Measurements from ENCODE around the gene BEST3.
"Not testable (repeated sequence)": the region's sequence is repeated elsewhere in the genome, so short reads cannot be mapped to it uniquely, and the experiment has no call there.

BEST3 gene

GRCh38 chr12:69645031-69645430 lies 54.1 kb downstream of the BEST3 start:
- no peak for DNase-seq

- DNase-seq: no peak
Observed at GRCh38 chr12:69644511-69644910, 54.6 kb downstream of the BEST3 start.

GRCh38 chr12:69642531-69642930 lies 56.6 kb downstream of the BEST3 start:
- DNase-seq: no peak

GRCh38 chr12:69641546-69641945 lies 57.6 kb downstream of the BEST3 start:
- DNase-seq: no peak

GRCh38 chr12:69639400-69640016 lies 59.6 kb downstream of the BEST3 start:
- peak; percentile 29 for DNase-seq

GRCh38 chr12:69633061-69633460 lies 66.0 kb downstream of the BEST3 start:
- no peak for DNase-seq

- no peak for DNase-seq
Observed at GRCh38 chr12:69630191-69630590, 68.9 kb downstream of the BEST3 start.

GRCh38 chr12:69627501-69627900 lies 71.6 kb downstream of the BEST3 start:
- no peak for DNase-seq

- peak; percentile 73 for DNase-seq
Observed at GRCh38 chr12:69623970-69624369, 75.1 kb downstream of the BEST3 start.

GRCh38 chr12:69621551-69621950 lies 77.6 kb downstream of the BEST3 start:
- no peak for DNase-seq

- no peak for DNase-seq
Observed at GRCh38 chr12:69620921-69621320, 78.2 kb downstream of the BEST3 start.

- no peak for DNase-seq
Observed at GRCh38 chr12:69620077-69620476, 79.0 kb downstream of the BEST3 start.

- DNase-seq: no peak
Observed at GRCh38 chr12:69619050-69619449, 80.1 kb downstream of the BEST3 start.

GRCh38 chr12:69616025-69616424 lies 83.1 kb downstream of the BEST3 start:
- DNase-seq: no peak

GRCh38 chr12:69613351-69613750 lies 85.8 kb downstream of the BEST3 start:
- DNase-seq: no peak

- no peak for DNase-seq
Observed at GRCh38 chr12:69610729-69611128, 88.4 kb downstream of the BEST3 start, which contains the start of gene LRRC10. LRRC10 (minus strand) TSS chr12:69610907; CDS start chr12:69610838, 69 bp downstream.

- DNase-seq: no peak
Observed at GRCh38 chr12:69610126-69610525, 89.0 kb downstream of the BEST3 start.

GRCh38 chr12:69608114-69608513 lies 91.0 kb downstream of the BEST3 start:
- DNase-seq: no peak

- DNase-seq: not testable (repeated sequence)
Observed at GRCh38 chr12:69604275-69604674, 94.8 kb downstream of the BEST3 start.
